Stimulated activated naive CD8-positive, alpha-beta T cell treated with anti-CD3 and anti-CD28 coated beads, Interleukin-15, Interleukin-2, amounts not matched to agents 100 U/mL and 50 U/mL, for 24 hours (primary cell): ENCODE results near the gene PMVK.

Experiments
- ATAC-seq: fragments of 150-1000 bp; cut with Tn5 transposase; one replicate; pipeline ENCODE4 v1.10.0; 2021
- DNase-seq: peaks from one replicate; pipeline ENCODE4 v3.0.0; 2021

PMVK gene

GRCh38 chr1:154878371-154879037, 58.0 kb downstream of the PMVK start:
- peak; percentile 88 for ATAC-seq
- DNase-seq = peak; percentile 79

- DNase-seq = no peak
- no peak for ATAC-seq
These were observed 59.0 kb downstream of the PMVK start for GRCh38 chr1:154877370-154877974.

- no peak for ATAC-seq
- DNase-seq = no peak
These were observed 59.6 kb downstream of the PMVK start for GRCh38 chr1:154876842-154877369.
